ENCODE data around the gene AMMECR1. TPM values are rescaled to one million over a fixed set of nuclear protein-coding genes. Genes with fewer than 3 reads are reported as not detected.
"Not testable (repeated sequence)": the region's sequence is repeated elsewhere in the genome, so short reads cannot be mapped to it uniquely, and the experiment has no call there.

Gene AMMECR1
- total and polyA plus RNA-seq, 4 donors = 3.5 to 14.0 (median 5.7) TPM

DNA sequence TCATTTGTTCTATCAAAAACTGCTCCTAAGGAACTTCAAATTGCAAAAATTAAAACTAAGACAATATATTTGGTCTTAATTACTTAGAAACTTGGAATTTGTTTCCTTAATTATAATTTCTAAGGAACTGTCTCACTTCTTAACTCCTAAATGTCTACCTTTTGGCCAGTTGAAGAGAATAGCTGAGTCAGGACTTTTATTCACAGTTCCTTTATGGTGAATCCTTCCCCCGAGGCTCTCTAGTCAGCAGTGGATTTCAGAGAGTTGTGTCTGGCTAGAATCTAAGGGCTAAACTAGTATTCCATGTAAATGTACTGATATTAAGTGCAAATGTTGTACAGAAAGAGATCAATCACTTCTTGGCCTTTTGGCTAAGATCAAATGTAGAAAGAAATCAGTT is 69.3 kb downstream of the AMMECR1 start:
- H3K9ac ChIP-seq (ENCODE audit: insufficient read depth in 1 of 2, low read length in 2 of 2) = no peak overlapping the region
- no peak overlapping the region for H3K4me3 ChIP-seq
- TF ChIP-seq CTCF (IDR thresholded peaks at IDR 0.05; ENCODE audit: control extremely low read depth, extremely low read depth) = no peak
- DNase-seq (no peak), ATAC-seq (ENCODE audit: insufficient read depth, low FRiP score) (no peak)
- H3K27ac ChIP-seq (ENCODE audit: low read depth in 1 of 2, low read length in 1 of 2) = no peak overlapping the region
- H3K27me3 ChIP-seq (ENCODE audit: control insufficient read depth in 3 of 3, insufficient read depth in 3 of 3, low read length in 2 of 3) = peaks cover 0 to 36% (median 5%) of the 10 kb centered on the region in 3 donors
- no peaks in the 10 kb centered on the region for H3K36me3 ChIP-seq (ENCODE audit: control insufficient read depth in 4 of 4, insufficient read depth in 4 of 4, low read length in 4 of 4)
- no peaks in the 10 kb centered on the region for H3K9me3 ChIP-seq (ENCODE audit: control insufficient read depth in 4 of 4, insufficient read depth in 3 of 4, low read length in 3 of 4)
- 55 to 73% methylated on average over 1 of the region's 1 CpG for WGBS, 2 donors
- peaks cover 0 to 4% (median 0%) of the 10 kb centered on the region in 5 donors for H3K4me1 ChIP-seq (ENCODE audit: control insufficient read depth in 5 of 5, insufficient read depth in 5 of 5, low read length in 5 of 5)

- Histone ChIP-seq H3K9me3 (ENCODE audit: control insufficient read depth in 4 of 4, insufficient read depth in 3 of 4, low read length in 3 of 4) (no peaks in the 10 kb centered on the region), H3K4me1 (ENCODE audit: control insufficient read depth in 5 of 5, insufficient read depth in 5 of 5, low read length in 5 of 5) (no peaks in the 10 kb centered on the region), H3K9ac (ENCODE audit: insufficient read depth in 1 of 2, low read length in 2 of 2) (no peak overlapping the region), H3K4me3 (no peak overlapping the region), H3K36me3 (ENCODE audit: control insufficient read depth in 4 of 4, insufficient read depth in 4 of 4, low read length in 4 of 4) (no peaks in the 10 kb centered on the region), H3K27ac (ENCODE audit: low read depth in 1 of 2, low read length in 1 of 2) (no peak overlapping the region), H3K27me3 (ENCODE audit: control insufficient read depth in 3 of 3, insufficient read depth in 3 of 3, low read length in 2 of 3) (peaks cover 0 to 33% (median 3%) of the 10 kb centered on the region in 3 donors)
- ATAC-seq (ENCODE audit: insufficient read depth, low FRiP score) = no peak
- DNase-seq = peak in 2 of 3 donors; percentile 34 to 58
- no peak for TF ChIP-seq CTCF (IDR thresholded peaks at IDR 0.05; ENCODE audit: control extremely low read depth, extremely low read depth)
Observed at GRCh38 chrX:110245011-110245410, 72.9 kb downstream of the AMMECR1 start.

GRCh38 chrX:110242371-110242770 is 75.5 kb downstream of the AMMECR1 start:
- Histone ChIP-seq H3K9ac (ENCODE audit: insufficient read depth in 1 of 2, low read length in 2 of 2) (no peak overlapping the region), H3K4me1 (ENCODE audit: control insufficient read depth in 5 of 5, insufficient read depth in 5 of 5, low read length in 5 of 5) (no peaks in the 10 kb centered on the region), H3K27me3 (ENCODE audit: control insufficient read depth in 3 of 3, insufficient read depth in 3 of 3, low read length in 2 of 3) (peaks cover 0 to 26% (median 3%) of the 10 kb centered on the region in 3 donors), H3K27ac (ENCODE audit: low read depth in 1 of 2, low read length in 1 of 2) (no peak overlapping the region), H3K4me3 (no peak overlapping the region), H3K36me3 (ENCODE audit: control insufficient read depth in 4 of 4, insufficient read depth in 4 of 4, low read length in 4 of 4) (no peaks in the 10 kb centered on the region), H3K9me3 (ENCODE audit: control insufficient read depth in 4 of 4, insufficient read depth in 3 of 4, low read length in 3 of 4) (no peaks in the 10 kb centered on the region)
- DNase-seq = no peak
- ATAC-seq (ENCODE audit: insufficient read depth, low FRiP score) = no peak
- 76 to 89% methylated on average over 1 of the region's 1 CpG for WGBS, 2 donors
- no peak for TF ChIP-seq CTCF (IDR thresholded peaks at IDR 0.05; ENCODE audit: control extremely low read depth, extremely low read depth)

- WGBS, 2 donors = 63 to 88% methylated on average over 1 of the region's 1 CpG
Observed at GRCh38 chrX:110241816-110242215, 76.1 kb downstream of the AMMECR1 start.

GRCh38 chrX:110238259-110238658 is 79.6 kb downstream of the AMMECR1 start:
- H3K27ac ChIP-seq (ENCODE audit: low read depth in 1 of 2, low read length in 1 of 2) = not testable (repeated sequence)

More at GRCh38 chrX:110241816-110242215, 76.1 kb downstream of the AMMECR1 start:
- TF ChIP-seq CTCF (IDR thresholded peaks at IDR 0.05; ENCODE audit: control extremely low read depth, extremely low read depth) = no peak
- peak in 1 of 3 donors; percentile 33 for DNase-seq
- H3K27ac ChIP-seq (ENCODE audit: low read depth in 1 of 2, low read length in 1 of 2) = no peak overlapping the region
- no peak for ATAC-seq (ENCODE audit: insufficient read depth, low FRiP score)
- H3K27me3 ChIP-seq (ENCODE audit: control insufficient read depth in 3 of 3, insufficient read depth in 3 of 3, low read length in 2 of 3) = peaks cover 0 to 28% (median 3%) of the 10 kb centered on the region in 3 donors
- no peak overlapping the region for H3K9ac ChIP-seq (ENCODE audit: insufficient read depth in 1 of 2, low read length in 2 of 2)
- H3K4me1 ChIP-seq (ENCODE audit: control insufficient read depth in 5 of 5, insufficient read depth in 5 of 5, low read length in 5 of 5) = no peaks in the 10 kb centered on the region
- H3K9me3 ChIP-seq (ENCODE audit: control insufficient read depth in 4 of 4, insufficient read depth in 3 of 4, low read length in 3 of 4) = no peaks in the 10 kb centered on the region
- H3K4me3 ChIP-seq = no peak overlapping the region
- H3K36me3 ChIP-seq (ENCODE audit: control insufficient read depth in 4 of 4, insufficient read depth in 4 of 4, low read length in 4 of 4) = no peaks in the 10 kb centered on the region

More at GRCh38 chrX:110238259-110238658, 79.6 kb downstream of the AMMECR1 start:
- DNase-seq; H3K36me3 ChIP-seq (ENCODE audit: control insufficient read depth in 4 of 4, insufficient read depth in 4 of 4, low read length in 4 of 4); H3K4me1 ChIP-seq (ENCODE audit: control insufficient read depth in 5 of 5, insufficient read depth in 5 of 5, low read length in 5 of 5); H3K4me3 ChIP-seq; H3K9me3 ChIP-seq (ENCODE audit: control insufficient read depth in 4 of 4, insufficient read depth in 3 of 4, low read length in 3 of 4); ATAC-seq (ENCODE audit: insufficient read depth, low FRiP score); H3K9ac ChIP-seq (ENCODE audit: insufficient read depth in 1 of 2, low read length in 2 of 2): not testable (repeated sequence)
- peaks cover 0 to 14% (median 0%) of the 10 kb centered on the region in 3 donors for H3K27me3 ChIP-seq (ENCODE audit: control insufficient read depth in 3 of 3, insufficient read depth in 3 of 3, low read length in 2 of 3)
- WGBS, 2 donors = 55 to 91% methylated on average over 5 of the region's 5 CpGs

All from lung (tissue), 12 donors.